ENCODE measurements around the gene ADD1.
A peak's percentile ranks its signal among the peaks of the same experiment; 100 is the strongest.

The ADD1 gene

GRCh38 chr4:2837110-2837903 is 6.3 kb upstream of the ADD1 start:
- DNase-seq, result no peak

GRCh38 chr4:2837904-2838496 is 5.6 kb upstream of the ADD1 start:
- DNase-seq, result no peak

- DNase-seq, result no peak
These were observed 4.6 kb upstream of the ADD1 start for GRCh38 chr4:2839060-2839459.

- DNase-seq, result no peak
These were observed 869 bp upstream of the ADD1 start for GRCh38 chr4:2842687-2843262.

GRCh38 chr4:2843941-2844584 is 419 bp downstream of the ADD1 start:
- DNase-seq, result no peak

- DNase-seq, result no peak
These were observed 2.5 kb downstream of the ADD1 start for GRCh38 chr4:2846172-2846571.

- DNase-seq, result no peak
These were observed 3.7 kb downstream of the ADD1 start for GRCh38 chr4:2847302-2847871.

- DNase-seq, result no peak
These were observed 4.8 kb downstream of the ADD1 start for GRCh38 chr4:2848449-2848848.

GRCh38 chr4:2849267-2850152 is 5.9 kb downstream of the ADD1 start:
- peak in 1 of 2 experiments; percentile 32 for DNase-seq

GRCh38 chr4:2850966-2851798 is 7.5 kb downstream of the ADD1 start:
- no peak for DNase-seq

- no peak for DNase-seq
These were observed 8.9 kb downstream of the ADD1 start for GRCh38 chr4:2852481-2852921.

- no peak for DNase-seq
These were observed 11.9 kb downstream of the ADD1 start for GRCh38 chr4:2855584-2855983.

GRCh38 chr4:2856266-2856665 is 12.6 kb downstream of the ADD1 start:
- no peak for DNase-seq

- DNase-seq, result no peak
These were observed 13.8 kb downstream of the ADD1 start for GRCh38 chr4:2857349-2857927.

- no peak for DNase-seq
These were observed 15.0 kb downstream of the ADD1 start for GRCh38 chr4:2858451-2859217.

GRCh38 chr4:2859514-2859913 is 15.9 kb downstream of the ADD1 start:
- no peak for DNase-seq

- DNase-seq, result no peak
These were observed 17.0 kb downstream of the ADD1 start for GRCh38 chr4:2860391-2861348.

GRCh38 chr4:2861631-2862436 is 18.2 kb downstream of the ADD1 start:
- no peak for DNase-seq
